KMS-11 (cell line): ENCODE measurements around the gene TCP11L1.
A peak's percentile ranks its signal among the peaks of the same experiment; 100 is the strongest.

Source experiments
- H2AFZ ChIP-seq: fragments of 200-600 bp; sonication (generic); 2 replicates; pipeline ENCODE4 v1.6.1; 2016; ENCODE audit warnings: antibody characterized with exemption, mixed run types, low read depth
- H3K27ac ChIP-seq: fragments of 200-600 bp; sonication (generic); 2 replicates; pipeline ENCODE4 v1.6.1; 2016; ENCODE audit warnings: mild to moderate bottlenecking, mixed run types
- H3K27me3 ChIP-seq: fragments of 200-600 bp; sonication (generic); 2 replicates; pipeline ENCODE4 v1.6.1; 2017; ENCODE audit warnings: mild to moderate bottlenecking, low read depth, mixed run types, moderate library complexity; ENCODE audit not compliant: insufficient read depth
- H3K36me3 ChIP-seq: fragments of 200-600 bp; sonication (generic); 2 replicates; pipeline ENCODE4 v1.6.1; 2017; ENCODE audit warnings: mild to moderate bottlenecking, mixed run types; ENCODE audit not compliant: insufficient read depth
- H3K4me1 ChIP-seq: fragments of 200-600 bp; sonication (generic); 2 replicates; pipeline ENCODE4 v1.6.1; 2016; ENCODE audit warnings: mild to moderate bottlenecking, low read depth, mixed run types; ENCODE audit not compliant: poor library complexity, severe bottlenecking
- H3K4me2 ChIP-seq: fragments of 200-600 bp; sonication (generic); 2 replicates; pipeline ENCODE4 v1.7.0; 2016; ENCODE audit warnings: mild to moderate bottlenecking, mixed run types
- H3K4me3 ChIP-seq: fragments of 200-600 bp; sonication (generic); IDR thresholded peaks from 2 replicates; pipeline ENCODE4 v1.6.1; 2017; ENCODE audit warnings: low read depth, low read length, mixed read lengths; ENCODE audit not compliant: insufficient read depth
- H3K79me2 ChIP-seq: fragments of 200-600 bp; sonication (generic); 2 replicates; pipeline ENCODE4 v1.6.1; 2016; ENCODE audit warnings: low read depth, mixed run types; ENCODE audit not compliant: insufficient read depth
- H3K9ac ChIP-seq: fragments of 200-600 bp; sonication (generic); 2 replicates; pipeline ENCODE4 v1.6.1; 2016; ENCODE audit warnings: mild to moderate bottlenecking, mixed run types
- H4K20me1 ChIP-seq: fragments of 200-600 bp; sonication (generic); 2 replicates; pipeline ENCODE4 v1.6.1; 2016; ENCODE audit warnings: mild to moderate bottlenecking, mixed run types; ENCODE audit not compliant: insufficient read depth
- CTCF ChIP-seq: fragments of 200-600 bp; sonication (generic); conservative IDR thresholded peaks from 2 replicates; pipeline ENCODE4 v1.6.1; 2017; ENCODE audit warnings: low read depth, mild to moderate bottlenecking, antibody characterized with exemption, low read length, moderate library complexity, mixed read lengths

TCP11L1 gene

GRCh38 chr11:33072465-33072864, 33.1 kb downstream of the TCP11L1 start:
- Histone ChIP-seq H3K4me1 (peaks cover 12% of the 10 kb centered on the region), H3K27ac (no peak overlapping the region), H3K4me2 (no peak overlapping the region), H3K4me3 (no peak overlapping the region), H2AFZ (no peak overlapping the region), H3K9ac (no peak overlapping the region), H3K36me3 (no peaks in the 10 kb centered on the region), H3K27me3 (no peaks in the 10 kb centered on the region), H4K20me1 (no peaks in the 10 kb centered on the region), H3K79me2 (no peaks in the 10 kb centered on the region)
- no peak for TF ChIP-seq CTCF

GRCh38 chr11:33083918-33084317, 44.5 kb downstream of the TCP11L1 start:
- H3K36me3 ChIP-seq, result no peaks in the 10 kb centered on the region
- no peaks in the 10 kb centered on the region for H4K20me1 ChIP-seq
- no peak overlapping the region for H3K27ac ChIP-seq
- H3K4me3 ChIP-seq, result no peak overlapping the region
- no peak overlapping the region for H2AFZ ChIP-seq
- H3K4me1 ChIP-seq, result no peaks in the 10 kb centered on the region
- no peaks in the 10 kb centered on the region for H3K27me3 ChIP-seq
- no peak overlapping the region for H3K9ac ChIP-seq
- no peaks in the 10 kb centered on the region for H3K79me2 ChIP-seq
- TF ChIP-seq CTCF, result no peak
- no peak overlapping the region for H3K4me2 ChIP-seq

DNA sequence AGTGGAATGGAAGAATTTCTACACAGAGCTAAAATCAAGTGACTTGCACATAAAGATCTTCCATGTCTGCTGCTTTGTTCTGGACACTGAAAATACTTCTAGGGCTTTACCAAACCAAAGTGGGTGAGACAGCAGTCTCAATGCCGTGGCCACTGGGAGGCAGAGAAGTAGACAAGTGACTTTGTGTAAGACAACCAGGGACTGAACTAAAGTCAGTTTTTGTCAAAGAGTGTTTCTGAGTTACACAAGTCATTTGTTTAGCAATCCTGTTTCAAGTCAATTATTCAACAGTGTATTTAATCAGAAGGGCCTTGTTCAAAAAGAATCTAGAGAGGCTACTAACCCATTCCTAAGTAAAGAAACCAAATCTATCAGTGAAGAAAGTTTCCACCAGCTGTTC, 46.6 kb downstream of the TCP11L1 start:
- H2AFZ ChIP-seq, result no peak overlapping the region
- H3K79me2 ChIP-seq, result no peaks in the 10 kb centered on the region
- H3K4me1 ChIP-seq, result no peaks in the 10 kb centered on the region
- H3K27ac ChIP-seq, result no peak overlapping the region
- H3K9ac ChIP-seq, result no peak overlapping the region
- H3K4me3 ChIP-seq, result no peak overlapping the region
- H3K36me3 ChIP-seq, result no peaks in the 10 kb centered on the region
- no peak overlapping the region for H3K4me2 ChIP-seq
- no peak for TF ChIP-seq CTCF
- no peaks in the 10 kb centered on the region for H3K27me3 ChIP-seq
- H4K20me1 ChIP-seq, result no peaks in the 10 kb centered on the region

DNA sequence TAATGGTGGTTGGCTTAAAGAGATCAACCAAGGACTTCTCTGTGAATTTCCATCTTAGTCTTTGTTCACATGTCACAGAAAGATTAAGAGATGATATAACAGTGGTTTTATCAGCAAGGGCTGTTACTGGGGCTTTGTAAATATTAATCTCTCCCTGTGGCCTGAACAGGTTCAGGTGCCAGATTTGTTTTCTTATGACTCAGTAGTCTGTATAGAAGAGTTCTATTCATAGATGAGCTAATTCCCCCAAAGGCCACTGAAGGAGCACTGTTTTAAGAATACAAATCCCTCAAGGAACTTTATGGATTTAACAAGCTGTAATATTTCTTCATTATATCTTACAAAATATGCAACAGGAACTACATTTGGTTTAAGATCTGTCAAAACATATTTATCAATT, 50.4 kb downstream of the TCP11L1 start:
- Histone ChIP-seq H3K4me3 (no peak overlapping the region), H3K4me2 (no peak overlapping the region), H3K36me3 (no peaks in the 10 kb centered on the region), H4K20me1 (no peaks in the 10 kb centered on the region), H3K9ac (no peak overlapping the region), H3K4me1 (no peaks in the 10 kb centered on the region), H3K27me3 (no peaks in the 10 kb centered on the region), H2AFZ (no peak overlapping the region), H3K27ac (no peak overlapping the region), H3K79me2 (no peaks in the 10 kb centered on the region)
- TF ChIP-seq CTCF, result 0 out of 2 replicates have a peak, but pooled peaks have one; percentile 23
